ENCODE data around the gene RASL10B.

Gene RASL10B

GRCh38 chr17:35773679-35774425 is 42.4 kb downstream of the RASL10B start:
- no peaks in the 10 kb centered on the region for H4K20me1 ChIP-seq (ENCODE audit: control insufficient read depth, insufficient read depth, low read depth, low read length)
- no peak overlapping the region for H3K27ac ChIP-seq (ENCODE audit: low read depth, low read length)
- H3K27me3 ChIP-seq (ENCODE audit: control insufficient read depth, low read length): peaks cover 10% of the 10 kb centered on the region
- H3K79me2 ChIP-seq (ENCODE audit: control insufficient read depth, low read length): no peaks in the 10 kb centered on the region
- H3K36me3 ChIP-seq (ENCODE audit: control insufficient read depth, low read length): no peaks in the 10 kb centered on the region
- no peak overlapping the region for H3K4me2 ChIP-seq (ENCODE audit: low read length)
- H3F3A ChIP-seq (ENCODE audit: control insufficient read depth, insufficient read depth): no peaks in the 10 kb centered on the region
- H3K9me2 ChIP-seq (replicated peaks; ENCODE audit: control insufficient read depth, low read length): no peaks in the 10 kb centered on the region
- TF ChIP-seq, protein P1, sequence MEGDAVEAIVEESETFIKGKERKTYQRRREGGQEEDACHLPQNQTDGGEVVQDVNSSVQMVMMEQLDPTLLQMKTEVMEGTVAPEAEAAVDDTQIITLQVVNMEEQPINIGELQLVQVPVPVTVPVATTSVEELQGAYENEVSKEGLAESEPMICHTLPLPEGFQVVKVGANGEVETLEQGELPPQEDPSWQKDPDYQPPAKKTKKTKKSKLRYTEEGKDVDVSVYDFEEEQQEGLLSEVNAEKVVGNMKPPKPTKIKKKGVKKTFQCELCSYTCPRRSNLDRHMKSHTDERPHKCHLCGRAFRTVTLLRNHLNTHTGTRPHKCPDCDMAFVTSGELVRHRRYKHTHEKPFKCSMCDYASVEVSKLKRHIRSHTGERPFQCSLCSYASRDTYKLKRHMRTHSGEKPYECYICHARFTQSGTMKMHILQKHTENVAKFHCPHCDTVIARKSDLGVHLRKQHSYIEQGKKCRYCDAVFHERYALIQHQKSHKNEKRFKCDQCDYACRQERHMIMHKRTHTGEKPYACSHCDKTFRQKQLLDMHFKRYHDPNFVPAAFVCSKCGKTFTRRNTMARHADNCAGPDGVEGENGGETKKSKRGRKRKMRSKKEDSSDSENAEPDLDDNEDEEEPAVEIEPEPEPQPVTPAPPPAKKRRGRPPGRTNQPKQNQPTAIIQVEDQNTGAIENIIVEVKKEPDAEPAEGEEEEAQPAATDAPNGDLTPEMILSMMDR (IDR thresholded peaks at IDR 0.05; ENCODE audit: low read depth, low read length, poor library complexity, severe bottlenecking): no peak
- TF ChIP-seq EZH2phosphoT487 (IDR thresholded peaks at IDR 0.05; ENCODE audit: borderline replicate concordance, low read length): no peak
- no peaks in the 10 kb centered on the region for H3K4me1 ChIP-seq (ENCODE audit: control insufficient read depth, low read length)
- no peak overlapping the region for H3K4me3 ChIP-seq (ENCODE audit: low read length)
- H3K9me3 ChIP-seq (ENCODE audit: control insufficient read depth, insufficient read depth, low read length): no peaks in the 10 kb centered on the region

- Histone ChIP-seq H3K79me2 (ENCODE audit: control insufficient read depth, low read length) (no peaks in the 10 kb centered on the region), H3K9me3 (ENCODE audit: control insufficient read depth, insufficient read depth, low read length) (no peaks in the 10 kb centered on the region), H3K4me3 (ENCODE audit: low read length) (no peak overlapping the region), H3F3A (ENCODE audit: control insufficient read depth, insufficient read depth) (no peaks in the 10 kb centered on the region), H3K36me3 (ENCODE audit: control insufficient read depth, low read length) (no peaks in the 10 kb centered on the region), H3K9me2 (replicated peaks; ENCODE audit: control insufficient read depth, low read length) (no peaks in the 10 kb centered on the region), H3K4me2 (ENCODE audit: low read length) (no peak overlapping the region), H3K4me1 (ENCODE audit: control insufficient read depth, low read length) (no peaks in the 10 kb centered on the region), H4K20me1 (ENCODE audit: control insufficient read depth, insufficient read depth, low read depth, low read length) (no peaks in the 10 kb centered on the region), H3K27me3 (ENCODE audit: control insufficient read depth, low read length) (peaks cover 11% of the 10 kb centered on the region), H3K27ac (ENCODE audit: low read depth, low read length) (no peak overlapping the region)
- TF ChIP-seq, protein P1 (IDR thresholded peaks at IDR 0.05; ENCODE audit: low read depth, low read length, poor library complexity, severe bottlenecking): no peak
- TF ChIP-seq EZH2phosphoT487 (IDR thresholded peaks at IDR 0.05; ENCODE audit: borderline replicate concordance, low read length): no peak
Observed at GRCh38 chr17:35774499-35774898, 43.1 kb downstream of the RASL10B start.

DNA sequence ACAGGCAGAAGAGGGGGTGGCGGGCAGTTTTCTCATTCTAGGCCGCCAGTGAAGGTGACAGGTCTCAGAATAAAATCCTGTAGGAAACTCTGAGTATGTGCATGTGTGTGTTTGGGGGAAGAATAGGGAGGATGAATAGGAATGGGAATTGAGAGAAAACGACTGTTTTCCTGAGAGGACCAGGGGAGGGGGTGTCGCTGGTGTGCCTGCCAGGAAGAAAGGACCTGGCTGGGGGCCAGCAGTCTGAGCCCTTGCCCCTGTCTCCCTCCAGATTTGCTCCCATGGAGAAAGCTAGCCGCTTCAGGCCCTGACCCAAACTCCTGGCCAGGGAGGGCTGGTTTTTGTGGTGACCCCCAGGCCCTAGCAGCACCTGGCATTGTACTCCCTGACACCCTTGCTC is 43.6 kb downstream of the RASL10B start:
- Histone ChIP-seq H3K4me1 (ENCODE audit: control insufficient read depth, low read length) (no peaks in the 10 kb centered on the region), H3K79me2 (ENCODE audit: control insufficient read depth, low read length) (no peaks in the 10 kb centered on the region), H3K4me2 (ENCODE audit: low read length) (no peak overlapping the region), H4K20me1 (ENCODE audit: control insufficient read depth, insufficient read depth, low read depth, low read length) (no peaks in the 10 kb centered on the region), H3K4me3 (ENCODE audit: low read length) (no peak overlapping the region), H3K36me3 (ENCODE audit: control insufficient read depth, low read length) (no peaks in the 10 kb centered on the region), H3F3A (ENCODE audit: control insufficient read depth, insufficient read depth) (no peaks in the 10 kb centered on the region), H3K9me2 (replicated peaks; ENCODE audit: control insufficient read depth, low read length) (no peaks in the 10 kb centered on the region), H3K9me3 (ENCODE audit: control insufficient read depth, insufficient read depth, low read length) (no peaks in the 10 kb centered on the region), H3K27me3 (ENCODE audit: control insufficient read depth, low read length) (peaks cover 11% of the 10 kb centered on the region), H3K27ac (ENCODE audit: low read depth, low read length) (no peak overlapping the region)
- TF ChIP-seq EZH2phosphoT487 (IDR thresholded peaks at IDR 0.05; ENCODE audit: borderline replicate concordance, low read length): no peak
- TF ChIP-seq, protein P1 (IDR thresholded peaks at IDR 0.05; ENCODE audit: low read depth, low read length, poor library complexity, severe bottlenecking): no peak

All from DOHH2 (cell line).